Measurements from ENCODE around the gene DYNC1I1.

DNA sequence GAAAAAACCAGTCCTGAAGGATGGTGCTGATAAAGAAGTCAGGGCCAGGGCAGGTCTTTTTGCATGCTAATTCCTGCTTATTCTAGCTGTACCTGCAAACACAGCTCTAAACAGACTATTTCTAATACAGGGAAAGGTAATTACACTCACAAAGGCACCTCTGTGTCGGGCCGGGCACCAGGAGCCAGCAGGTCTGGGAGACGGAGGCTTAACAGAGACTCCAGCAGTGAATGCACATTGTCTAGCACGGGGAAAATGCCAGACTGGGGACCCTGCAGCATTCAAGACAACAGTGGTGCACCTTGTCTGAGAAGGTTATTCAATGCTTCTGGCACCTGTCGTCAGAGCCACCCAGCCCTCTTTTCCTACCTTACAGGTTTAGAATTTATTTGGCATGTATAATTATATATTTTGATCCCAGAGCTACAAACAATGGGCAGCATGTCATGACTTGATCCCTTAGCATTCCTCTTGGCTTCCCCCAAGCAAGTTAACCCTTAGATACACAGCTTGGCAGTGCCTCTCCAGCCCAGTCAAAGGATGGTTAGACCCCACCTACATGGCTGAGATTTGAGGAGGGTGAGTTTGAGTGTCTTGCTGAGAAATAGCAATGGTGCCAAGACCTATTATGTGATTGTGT, 364.4 kb downstream of the DYNC1I1 start:
- TF ChIP-seq, protein P1, sequence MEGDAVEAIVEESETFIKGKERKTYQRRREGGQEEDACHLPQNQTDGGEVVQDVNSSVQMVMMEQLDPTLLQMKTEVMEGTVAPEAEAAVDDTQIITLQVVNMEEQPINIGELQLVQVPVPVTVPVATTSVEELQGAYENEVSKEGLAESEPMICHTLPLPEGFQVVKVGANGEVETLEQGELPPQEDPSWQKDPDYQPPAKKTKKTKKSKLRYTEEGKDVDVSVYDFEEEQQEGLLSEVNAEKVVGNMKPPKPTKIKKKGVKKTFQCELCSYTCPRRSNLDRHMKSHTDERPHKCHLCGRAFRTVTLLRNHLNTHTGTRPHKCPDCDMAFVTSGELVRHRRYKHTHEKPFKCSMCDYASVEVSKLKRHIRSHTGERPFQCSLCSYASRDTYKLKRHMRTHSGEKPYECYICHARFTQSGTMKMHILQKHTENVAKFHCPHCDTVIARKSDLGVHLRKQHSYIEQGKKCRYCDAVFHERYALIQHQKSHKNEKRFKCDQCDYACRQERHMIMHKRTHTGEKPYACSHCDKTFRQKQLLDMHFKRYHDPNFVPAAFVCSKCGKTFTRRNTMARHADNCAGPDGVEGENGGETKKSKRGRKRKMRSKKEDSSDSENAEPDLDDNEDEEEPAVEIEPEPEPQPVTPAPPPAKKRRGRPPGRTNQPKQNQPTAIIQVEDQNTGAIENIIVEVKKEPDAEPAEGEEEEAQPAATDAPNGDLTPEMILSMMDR (conservative IDR thresholded peaks at IDR 0.05; ENCODE audit: low read length): no peak
- no peak for TF ChIP-seq EZH2phosphoT487 (IDR thresholded peaks at IDR 0.05; ENCODE audit: borderline replicate concordance)

All from Loucy (cell line).